Stimulated activated CD4-positive, alpha-beta T cell treated with anti-CD3 and anti-CD28 coated beads, Interleukin-4, amount 100 ng/mL, for 4 hours (primary cell): ENCODE data around the gene CLIC5.

Source experiments
- DNase-seq, 2 experiments: peaks; one replicate each; pipeline ENCODE4 v3.0.0-alpha.2; 2020

CLIC5 gene

DNA sequence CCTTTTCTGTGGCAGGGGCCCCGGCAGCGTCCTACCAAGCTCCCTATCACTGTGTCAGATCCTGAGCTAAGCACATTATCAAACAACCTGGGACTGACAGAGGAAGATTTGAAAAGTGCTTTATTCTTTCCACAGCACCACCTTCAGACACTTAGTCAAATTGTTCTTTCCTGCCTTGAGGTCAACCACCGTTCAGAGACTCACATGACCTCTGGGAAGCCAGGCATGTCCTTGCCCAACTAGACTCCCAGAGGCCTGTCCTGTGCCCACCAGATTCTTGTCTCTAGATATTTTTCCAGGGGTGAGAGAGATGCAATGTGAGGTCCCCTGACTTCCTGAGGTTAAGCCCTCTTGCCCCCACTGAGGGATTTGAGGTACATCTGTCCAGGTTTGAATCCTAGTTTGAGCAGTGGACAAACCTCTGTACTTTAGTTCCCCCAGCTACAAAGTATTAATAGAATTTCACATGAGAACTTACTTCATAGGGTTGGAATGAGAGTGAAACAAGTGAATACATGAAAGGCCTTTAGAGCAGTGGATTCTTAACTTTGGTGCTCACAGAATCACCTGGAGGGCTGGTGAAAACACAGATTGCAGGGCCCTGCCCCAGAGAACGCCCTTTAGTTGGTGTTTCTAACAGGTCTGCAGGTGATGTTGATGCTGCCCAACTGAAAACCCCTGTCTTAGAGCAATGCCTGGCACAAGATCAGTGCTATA, 179.8 kb downstream of the CLIC5 start:
- no peak for DNase-seq

DNA sequence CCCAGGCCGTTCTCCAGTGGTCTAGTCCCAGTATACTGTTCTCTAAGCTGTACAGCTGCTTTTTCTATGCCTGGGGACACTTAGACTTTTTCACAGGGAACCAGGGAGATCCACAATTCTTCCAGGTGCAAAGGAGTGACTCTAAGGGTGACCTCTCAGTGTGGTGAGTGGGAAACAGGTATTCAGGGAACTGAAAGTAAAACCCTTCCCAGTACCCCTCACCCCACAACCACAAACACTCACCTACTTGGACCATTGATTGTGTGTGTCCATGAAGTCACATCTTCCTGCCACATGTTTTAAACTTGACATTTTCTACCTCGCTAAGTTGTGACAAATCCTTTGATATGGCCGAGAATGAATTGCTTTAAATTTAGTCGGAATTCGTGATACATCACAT, 183.6 kb downstream of the CLIC5 start:
- no peak for DNase-seq
